ENCODE measurements around the gene GRHL1. TPM values are rescaled to one million over a fixed set of nuclear protein-coding genes. Genes with fewer than 3 reads are reported as not detected.

Gene GRHL1
- total and polyA plus RNA-seq, 9 of the 15 experiments (the other 6 are each of a cell fraction or from before 2014, with no cell fraction given) = 1.7 to 6.1 (median 4.7) TPM

DNA sequence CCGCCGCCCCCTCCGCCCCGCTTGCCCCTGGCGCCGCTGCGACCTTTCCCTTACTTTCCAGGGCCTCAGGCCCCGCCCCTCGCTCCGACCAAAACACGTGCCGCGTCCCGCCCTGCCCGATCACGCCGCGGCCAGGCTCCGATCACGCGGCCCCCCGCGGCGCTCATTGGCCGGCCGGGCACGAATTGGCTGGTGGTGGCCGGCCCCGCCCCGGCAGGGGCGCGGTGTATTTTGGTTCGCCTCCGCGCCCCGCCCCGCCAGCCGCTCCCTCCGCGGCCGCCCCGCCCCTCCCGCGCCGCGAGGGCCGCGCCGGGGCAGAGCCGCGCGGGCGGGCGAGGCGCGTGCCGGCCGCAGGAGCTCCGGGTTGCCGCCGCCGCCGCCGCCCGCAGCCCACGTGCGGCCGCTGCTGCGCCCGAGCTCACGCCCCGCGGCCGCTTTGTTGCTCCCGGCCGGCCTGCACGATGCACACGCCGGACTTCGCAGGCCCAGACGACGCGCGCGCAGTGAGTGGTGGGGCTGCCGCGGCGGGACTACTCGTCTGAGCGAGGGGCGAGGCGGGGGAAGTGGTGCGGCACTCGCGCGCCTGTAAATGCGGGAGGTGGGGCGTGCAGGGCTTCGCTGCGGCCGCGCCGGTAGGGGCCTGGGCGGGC, 91.9 kb downstream of the GRHL1 start, which contains the start of gene KLF11 (continued):
- TF ChIP-seq, protein P1, sequence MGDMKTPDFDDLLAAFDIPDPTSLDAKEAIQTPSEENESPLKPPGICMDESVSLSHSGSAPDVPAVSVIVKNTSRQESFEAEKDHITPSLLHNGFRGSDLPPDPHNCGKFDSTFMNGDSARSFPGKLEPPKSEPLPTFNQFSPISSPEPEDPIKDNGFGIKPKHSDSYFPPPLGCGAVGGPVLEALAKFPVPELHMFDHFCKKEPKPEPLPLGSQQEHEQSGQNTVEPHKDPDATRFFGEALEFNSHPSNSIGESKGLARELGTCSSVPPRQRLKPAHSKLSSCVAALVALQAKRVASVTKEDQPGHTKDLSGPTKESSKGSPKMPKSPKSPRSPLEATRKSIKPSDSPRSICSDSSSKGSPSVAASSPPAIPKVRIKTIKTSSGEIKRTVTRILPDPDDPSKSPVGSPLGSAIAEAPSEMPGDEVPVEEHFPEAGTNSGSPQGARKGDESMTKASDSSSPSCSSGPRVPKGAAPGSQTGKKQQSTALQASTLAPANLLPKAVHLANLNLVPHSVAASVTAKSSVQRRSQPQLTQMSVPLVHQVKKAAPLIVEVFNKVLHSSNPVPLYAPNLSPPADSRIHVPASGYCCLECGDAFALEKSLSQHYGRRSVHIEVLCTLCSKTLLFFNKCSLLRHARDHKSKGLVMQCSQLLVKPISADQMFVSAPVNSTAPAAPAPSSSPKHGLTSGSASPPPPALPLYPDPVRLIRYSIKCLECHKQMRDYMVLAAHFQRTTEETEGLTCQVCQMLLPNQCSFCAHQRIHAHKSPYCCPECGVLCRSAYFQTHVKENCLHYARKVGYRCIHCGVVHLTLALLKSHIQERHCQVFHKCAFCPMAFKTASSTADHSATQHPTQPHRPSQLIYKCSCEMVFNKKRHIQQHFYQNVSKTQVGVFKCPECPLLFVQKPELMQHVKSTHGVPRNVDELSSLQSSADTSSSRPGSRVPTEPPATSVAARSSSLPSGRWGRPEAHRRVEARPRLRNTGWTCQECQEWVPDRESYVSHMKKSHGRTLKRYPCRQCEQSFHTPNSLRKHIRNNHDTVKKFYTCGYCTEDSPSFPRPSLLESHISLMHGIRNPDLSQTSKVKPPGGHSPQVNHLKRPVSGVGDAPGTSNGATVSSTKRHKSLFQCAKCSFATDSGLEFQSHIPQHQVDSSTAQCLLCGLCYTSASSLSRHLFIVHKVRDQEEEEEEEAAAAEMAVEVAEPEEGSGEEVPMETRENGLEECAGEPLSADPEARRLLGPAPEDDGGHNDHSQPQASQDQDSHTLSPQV (IDR thresholded peaks at IDR 0.05) = peak; percentile 4; the same call in 1 of the 2 replicates
- TF ChIP-seq ADNP (tag; IDR thresholded peaks at IDR 0.05) (no peak), RBFOX2 (IDR thresholded peaks at IDR 0.05; ENCODE audit: low read depth, low read length) (peak; percentile 75), EWSR1 (IDR thresholded peaks at IDR 0.05; ENCODE audit: borderline replicate concordance, low read depth, partially characterized antibody) (no peak), POLR2H (tag; IDR thresholded peaks at IDR 0.05; ENCODE audit: low read depth) (no peak), MAZ (CRISPR knock-in tag; conservative IDR thresholded peaks at IDR 0.05 in 1 of 2, IDR thresholded peaks at IDR 0.05 in 1 of 2) (peak in 1 of 2 experiments; percentile 25; a peak in 2 of 4 replicates), PTRF (tag; IDR thresholded peaks at IDR 0.05) (no peak), ZNF232 (CRISPR knock-in tag; IDR thresholded peaks at IDR 0.05) (peak; percentile 87; the same call in 1 of the 2 replicates), CHD2 (IDR thresholded peaks at IDR 0.05; ENCODE audit: low read depth, low read length) (peak; percentile 34; the same call in 1 of the 2 replicates), CHD1 (IDR thresholded peaks at IDR 0.05; ENCODE audit: low read length) (peak; percentile 84), FOXA3 (CRISPR knock-in tag; conservative IDR thresholded peaks at IDR 0.05 in 1 of 2, IDR thresholded peaks at IDR 0.05 in 1 of 2) (peak in 1 of 2 experiments; percentile 72; a peak in 2 of 4 replicates)
- TF ChIP-seq, protein P2, sequence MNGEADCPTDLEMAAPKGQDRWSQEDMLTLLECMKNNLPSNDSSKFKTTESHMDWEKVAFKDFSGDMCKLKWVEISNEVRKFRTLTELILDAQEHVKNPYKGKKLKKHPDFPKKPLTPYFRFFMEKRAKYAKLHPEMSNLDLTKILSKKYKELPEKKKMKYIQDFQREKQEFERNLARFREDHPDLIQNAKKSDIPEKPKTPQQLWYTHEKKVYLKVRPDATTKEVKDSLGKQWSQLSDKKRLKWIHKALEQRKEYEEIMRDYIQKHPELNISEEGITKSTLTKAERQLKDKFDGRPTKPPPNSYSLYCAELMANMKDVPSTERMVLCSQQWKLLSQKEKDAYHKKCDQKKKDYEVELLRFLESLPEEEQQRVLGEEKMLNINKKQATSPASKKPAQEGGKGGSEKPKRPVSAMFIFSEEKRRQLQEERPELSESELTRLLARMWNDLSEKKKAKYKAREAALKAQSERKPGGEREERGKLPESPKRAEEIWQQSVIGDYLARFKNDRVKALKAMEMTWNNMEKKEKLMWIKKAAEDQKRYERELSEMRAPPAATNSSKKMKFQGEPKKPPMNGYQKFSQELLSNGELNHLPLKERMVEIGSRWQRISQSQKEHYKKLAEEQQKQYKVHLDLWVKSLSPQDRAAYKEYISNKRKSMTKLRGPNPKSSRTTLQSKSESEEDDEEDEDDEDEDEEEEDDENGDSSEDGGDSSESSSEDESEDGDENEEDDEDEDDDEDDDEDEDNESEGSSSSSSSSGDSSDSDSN (IDR thresholded peaks at IDR 0.05; ENCODE audit: borderline replicate concordance in 1 of 2, low read depth in 2 of 2, low read length in 2 of 2) = peak in 1 of 2 experiments; percentile 45; a peak in 1 of 4 replicates
- TF ChIP-seq, protein P3, sequence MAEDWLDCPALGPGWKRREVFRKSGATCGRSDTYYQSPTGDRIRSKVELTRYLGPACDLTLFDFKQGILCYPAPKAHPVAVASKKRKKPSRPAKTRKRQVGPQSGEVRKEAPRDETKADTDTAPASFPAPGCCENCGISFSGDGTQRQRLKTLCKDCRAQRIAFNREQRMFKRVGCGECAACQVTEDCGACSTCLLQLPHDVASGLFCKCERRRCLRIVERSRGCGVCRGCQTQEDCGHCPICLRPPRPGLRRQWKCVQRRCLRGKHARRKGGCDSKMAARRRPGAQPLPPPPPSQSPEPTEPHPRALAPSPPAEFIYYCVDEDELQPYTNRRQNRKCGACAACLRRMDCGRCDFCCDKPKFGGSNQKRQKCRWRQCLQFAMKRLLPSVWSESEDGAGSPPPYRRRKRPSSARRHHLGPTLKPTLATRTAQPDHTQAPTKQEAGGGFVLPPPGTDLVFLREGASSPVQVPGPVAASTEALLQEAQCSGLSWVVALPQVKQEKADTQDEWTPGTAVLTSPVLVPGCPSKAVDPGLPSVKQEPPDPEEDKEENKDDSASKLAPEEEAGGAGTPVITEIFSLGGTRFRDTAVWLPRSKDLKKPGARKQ (CRISPR knock-in tag; IDR thresholded peaks at IDR 0.05) = no peak
- TF ChIP-seq, protein P4, sequence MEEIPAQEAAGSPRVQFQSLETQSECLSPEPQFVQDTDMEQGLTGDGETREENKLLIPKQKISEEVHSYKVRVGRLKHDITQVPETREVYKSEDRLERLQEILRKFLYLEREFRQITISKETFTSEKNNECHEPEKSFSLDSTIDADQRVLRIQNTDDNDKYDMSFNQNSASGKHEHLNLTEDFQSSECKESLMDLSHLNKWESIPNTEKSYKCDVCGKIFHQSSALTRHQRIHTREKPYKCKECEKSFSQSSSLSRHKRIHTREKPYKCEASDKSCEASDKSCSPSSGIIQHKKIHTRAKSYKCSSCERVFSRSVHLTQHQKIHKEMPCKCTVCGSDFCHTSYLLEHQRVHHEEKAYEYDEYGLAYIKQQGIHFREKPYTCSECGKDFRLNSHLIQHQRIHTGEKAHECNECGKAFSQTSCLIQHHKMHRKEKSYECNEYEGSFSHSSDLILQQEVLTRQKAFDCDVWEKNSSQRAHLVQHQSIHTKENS (CRISPR knock-in tag; IDR thresholded peaks at IDR 0.05) = no peak
- TF ChIP-seq, protein P5, sequence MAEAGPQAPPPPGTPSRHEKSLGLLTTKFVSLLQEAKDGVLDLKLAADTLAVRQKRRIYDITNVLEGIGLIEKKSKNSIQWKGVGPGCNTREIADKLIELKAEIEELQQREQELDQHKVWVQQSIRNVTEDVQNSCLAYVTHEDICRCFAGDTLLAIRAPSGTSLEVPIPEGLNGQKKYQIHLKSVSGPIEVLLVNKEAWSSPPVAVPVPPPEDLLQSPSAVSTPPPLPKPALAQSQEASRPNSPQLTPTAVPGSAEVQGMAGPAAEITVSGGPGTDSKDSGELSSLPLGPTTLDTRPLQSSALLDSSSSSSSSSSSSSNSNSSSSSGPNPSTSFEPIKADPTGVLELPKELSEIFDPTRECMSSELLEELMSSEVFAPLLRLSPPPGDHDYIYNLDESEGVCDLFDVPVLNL (CRISPR knock-in tag; IDR thresholded peaks at IDR 0.05; ENCODE audit: low read depth) = peak; percentile 50; the same call in 1 of the 2 replicates

Data from K562 (cell line).